Measurements from ENCODE around the gene SH3RF3. TPM values are rescaled to one million over a fixed set of nuclear protein-coding genes. Genes with fewer than 3 reads are reported as not detected.

Gene SH3RF3
- total and polyA plus RNA-seq, 2 of the 13 experiments (the other 11 are each of a cell fraction or from before 2014, with no cell fraction given) = 0.04 TPM; not detected in 1

DNA sequence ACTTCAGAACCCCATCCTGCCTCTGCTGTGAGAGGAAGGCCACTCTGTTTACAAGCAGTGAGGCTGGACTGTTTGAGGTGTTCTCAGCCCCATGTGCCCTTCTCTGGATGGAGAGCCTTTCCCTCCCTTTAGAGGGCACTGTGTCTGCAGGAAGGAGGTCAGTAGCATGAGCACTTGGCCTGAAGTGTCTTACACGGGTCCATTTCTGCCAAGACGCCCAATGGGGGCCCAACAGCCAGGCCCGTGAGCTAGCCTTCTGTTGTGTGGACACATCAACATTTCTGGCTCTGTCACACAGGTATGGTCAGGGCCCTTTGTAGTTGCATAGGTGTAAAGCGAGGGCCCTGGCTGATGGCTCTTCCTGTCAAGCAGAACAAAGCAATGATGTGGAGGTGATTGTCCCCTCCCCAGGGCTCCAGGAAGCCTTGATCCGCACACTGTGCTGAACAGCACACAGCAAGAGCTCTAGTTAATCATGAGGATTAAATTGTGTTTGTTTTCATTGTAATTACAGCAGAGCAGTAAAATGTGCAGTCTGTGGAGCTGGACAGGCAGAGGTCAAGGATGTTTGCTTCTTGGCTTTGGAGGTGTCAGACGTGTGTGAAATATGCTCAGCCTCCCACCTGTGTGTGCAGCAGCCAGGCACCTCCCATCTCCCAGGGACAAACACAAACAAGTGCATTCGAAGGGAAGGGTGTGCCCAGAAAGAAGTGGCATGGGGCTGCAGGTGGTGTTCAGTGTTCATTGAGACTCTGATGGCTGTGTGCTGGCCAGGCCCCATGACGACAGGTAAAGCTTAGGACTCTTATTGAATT lies 132.1 kb downstream of the SH3RF3 start:
- H3K27me3 ChIP-seq (ENCODE audit: control insufficient read depth in 1 of 2, insufficient read depth in 2 of 2, low read length in 2 of 2) = peaks cover 0 to 26% of the 10 kb centered on the region in 2 experiments; a peak in 2 of 5 replicates
- intact Hi-C loops (cut with micrococcal nuclease; ENCODE audit: unreplicated experiment) (no loop called here), in situ Hi-C loops (cut with HindIII; ENCODE audit: extremely low pct_ligation_motif_present, low pct_unique_long_range_greater_than_20kb) (no loop called here)
- DNase-seq (ENCODE audit: low spot score) = peak; percentile 23
- TF ChIP-seq STAG1 (CRISPR knock-in tag; IDR thresholded peaks at IDR 0.05) = peak; percentile 43
- TF ChIP-seq, protein P1, sequence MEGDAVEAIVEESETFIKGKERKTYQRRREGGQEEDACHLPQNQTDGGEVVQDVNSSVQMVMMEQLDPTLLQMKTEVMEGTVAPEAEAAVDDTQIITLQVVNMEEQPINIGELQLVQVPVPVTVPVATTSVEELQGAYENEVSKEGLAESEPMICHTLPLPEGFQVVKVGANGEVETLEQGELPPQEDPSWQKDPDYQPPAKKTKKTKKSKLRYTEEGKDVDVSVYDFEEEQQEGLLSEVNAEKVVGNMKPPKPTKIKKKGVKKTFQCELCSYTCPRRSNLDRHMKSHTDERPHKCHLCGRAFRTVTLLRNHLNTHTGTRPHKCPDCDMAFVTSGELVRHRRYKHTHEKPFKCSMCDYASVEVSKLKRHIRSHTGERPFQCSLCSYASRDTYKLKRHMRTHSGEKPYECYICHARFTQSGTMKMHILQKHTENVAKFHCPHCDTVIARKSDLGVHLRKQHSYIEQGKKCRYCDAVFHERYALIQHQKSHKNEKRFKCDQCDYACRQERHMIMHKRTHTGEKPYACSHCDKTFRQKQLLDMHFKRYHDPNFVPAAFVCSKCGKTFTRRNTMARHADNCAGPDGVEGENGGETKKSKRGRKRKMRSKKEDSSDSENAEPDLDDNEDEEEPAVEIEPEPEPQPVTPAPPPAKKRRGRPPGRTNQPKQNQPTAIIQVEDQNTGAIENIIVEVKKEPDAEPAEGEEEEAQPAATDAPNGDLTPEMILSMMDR (CRISPR knock-in tag; IDR thresholded peaks at IDR 0.05) = peak; percentile 59
- TF ChIP-seq SNAPC2 (CRISPR knock-in tag; IDR thresholded peaks at IDR 0.05) = no peak
- no peaks in the 10 kb centered on the region for H3K9me3 ChIP-seq (ENCODE audit: low read length)
- FAIRE-seq = no peak
- peaks cover 14% of the 10 kb centered on the region for H3K4me1 ChIP-seq (ENCODE audit: insufficient read depth, low read length)
- POLR2A ChIA-PET = no interaction called here
- H3K27ac ChIP-seq (ENCODE audit: extremely low read length, insufficient read depth, low read length) = no peak overlapping the region
- BruUV-seq (replicated peaks) = no TSS peak
- no peak overlapping the region for H2AFZ ChIP-seq (ENCODE audit: low read length)
- ATAC-seq = peak; percentile 76
- 34% methylated on average over 5 of the region's 8 CpGs for WGBS (ENCODE audit: low lambda C conversion rate)
- no peaks in the 10 kb centered on the region for H3K79me2 ChIP-seq (ENCODE audit: insufficient read depth, low read length)
- CTCF ChIA-PET (ENCODE audit: low intra/inter-chr PET ratio, low total read pairs) = no interaction called here
- H3K36me3 ChIP-seq (replicated peaks in 1 of 2; ENCODE audit: control insufficient read depth in 1 of 2, insufficient read depth in 2 of 2, low read length in 2 of 2) = no peaks in the 10 kb centered on the region
- H3K4me2 ChIP-seq (ENCODE audit: low read depth, low read length) = no peak overlapping the region
- H3K9ac ChIP-seq (ENCODE audit: insufficient read depth, low read depth, low read length) = no peak overlapping the region
- no peak overlapping the region for H3K4me3 ChIP-seq (replicated peaks in 1 of 3; ENCODE audit: insufficient read depth in 1 of 3, low read depth in 2 of 3, low read length in 3 of 3)
- no peaks in the 10 kb centered on the region for H4K20me1 ChIP-seq (ENCODE audit: insufficient read depth, low read length)

DNA sequence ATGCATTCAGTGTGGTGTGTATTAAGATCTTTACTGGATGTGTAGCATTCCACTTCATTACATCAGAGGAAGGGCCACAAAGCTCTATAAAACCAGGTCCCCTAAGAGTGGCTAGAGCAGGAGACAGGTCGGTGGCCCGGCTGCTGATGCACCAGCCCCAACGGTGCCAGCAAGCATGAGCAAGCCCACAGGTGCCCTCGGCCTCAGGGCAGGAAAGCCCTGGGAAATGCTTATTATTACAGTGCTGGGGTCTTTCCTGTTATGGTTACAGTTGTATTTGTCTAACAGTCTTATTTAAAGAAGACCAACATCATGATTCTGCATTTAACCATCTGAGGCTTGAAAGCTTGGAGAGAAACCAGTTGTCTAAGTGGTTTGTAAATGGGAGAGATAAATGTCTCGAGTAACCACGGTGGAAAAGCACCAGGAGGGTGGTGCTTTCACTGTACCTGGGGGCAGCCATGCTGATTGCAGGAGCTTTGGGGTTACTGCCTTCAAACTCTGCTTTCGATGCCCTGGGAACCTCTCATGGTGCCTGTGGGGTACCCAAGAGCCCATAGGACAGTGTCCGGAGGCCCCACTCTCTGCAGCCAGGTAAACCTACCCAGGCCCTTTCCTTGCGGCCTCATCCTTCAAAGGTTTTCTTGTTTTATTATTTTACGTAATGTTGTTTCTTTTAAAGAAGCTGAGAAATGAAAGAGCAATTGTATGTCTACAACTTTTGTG lies 133.1 kb downstream of the SH3RF3 start:
- no peak overlapping the region for H3K27ac ChIP-seq (ENCODE audit: extremely low read length, insufficient read depth, low read length)
- no peaks in the 10 kb centered on the region for H3K9me3 ChIP-seq (ENCODE audit: low read length)
- no peak overlapping the region for H3K4me2 ChIP-seq (ENCODE audit: low read depth, low read length)
- DNase-seq (ENCODE audit: low spot score) (no peak), FAIRE-seq (no peak), ATAC-seq (no peak)
- H3K4me3 ChIP-seq (replicated peaks in 1 of 3; ENCODE audit: insufficient read depth in 1 of 3, low read depth in 2 of 3, low read length in 3 of 3) = no peak overlapping the region
- H2AFZ ChIP-seq (ENCODE audit: low read length) = no peak overlapping the region
- no peaks in the 10 kb centered on the region for H3K79me2 ChIP-seq (ENCODE audit: insufficient read depth, low read length)
- no peaks in the 10 kb centered on the region for H4K20me1 ChIP-seq (ENCODE audit: insufficient read depth, low read length)
- in situ Hi-C loops (cut with HindIII; ENCODE audit: extremely low pct_ligation_motif_present, low pct_unique_long_range_greater_than_20kb) (no loop called here), intact Hi-C loops (cut with micrococcal nuclease; ENCODE audit: unreplicated experiment) (no loop called here)
- ChIA-PET CTCF (ENCODE audit: low intra/inter-chr PET ratio, low total read pairs) (no interaction called here), POLR2A (no interaction called here)
- H3K4me1 ChIP-seq (ENCODE audit: insufficient read depth, low read length) = peaks cover 24% of the 10 kb centered on the region
- no peak overlapping the region for H3K9ac ChIP-seq (ENCODE audit: insufficient read depth, low read depth, low read length)
- WGBS (ENCODE audit: low lambda C conversion rate) = 61% methylated on average over 10 of the region's 10 CpGs
- no peaks in the 10 kb centered on the region for H3K36me3 ChIP-seq (replicated peaks in 1 of 2; ENCODE audit: control insufficient read depth in 1 of 2, insufficient read depth in 2 of 2, low read length in 2 of 2)
- peaks cover 0 to 17% of the 10 kb centered on the region in 2 experiments; a peak in 2 of 5 replicates for H3K27me3 ChIP-seq (ENCODE audit: control insufficient read depth in 1 of 2, insufficient read depth in 2 of 2, low read length in 2 of 2)
- no TSS peak for BruUV-seq (replicated peaks)
- TF ChIP-seq GLI4 (CRISPR knock-in tag; IDR thresholded peaks at IDR 0.05; ENCODE audit: borderline replicate concordance) (no peak), SOX6 (IDR thresholded peaks at IDR 0.05) (no peak), SOX6 (CRISPR knock-in tag; IDR thresholded peaks at IDR 0.05) (no peak), PHB2 (IDR thresholded peaks at IDR 0.05; ENCODE audit: partially characterized antibody) (no peak), EED (CRISPR knock-in tag; IDR thresholded peaks at IDR 0.05) (no peak), PHF20 (CRISPR knock-in tag; IDR thresholded peaks at IDR 0.05) (no peak), SMARCE1 (IDR thresholded peaks at IDR 0.05; ENCODE audit: borderline replicate concordance) (no peak), IKZF1 (IDR thresholded peaks at IDR 0.05) (no peak), ZNF530 (CRISPR knock-in tag; IDR thresholded peaks at IDR 0.05; ENCODE audit: low read depth) (no peak), POLR2G (IDR thresholded peaks at IDR 0.05; ENCODE audit: low read depth, low read length) (no peak)
- TF ChIP-seq, protein P2, sequence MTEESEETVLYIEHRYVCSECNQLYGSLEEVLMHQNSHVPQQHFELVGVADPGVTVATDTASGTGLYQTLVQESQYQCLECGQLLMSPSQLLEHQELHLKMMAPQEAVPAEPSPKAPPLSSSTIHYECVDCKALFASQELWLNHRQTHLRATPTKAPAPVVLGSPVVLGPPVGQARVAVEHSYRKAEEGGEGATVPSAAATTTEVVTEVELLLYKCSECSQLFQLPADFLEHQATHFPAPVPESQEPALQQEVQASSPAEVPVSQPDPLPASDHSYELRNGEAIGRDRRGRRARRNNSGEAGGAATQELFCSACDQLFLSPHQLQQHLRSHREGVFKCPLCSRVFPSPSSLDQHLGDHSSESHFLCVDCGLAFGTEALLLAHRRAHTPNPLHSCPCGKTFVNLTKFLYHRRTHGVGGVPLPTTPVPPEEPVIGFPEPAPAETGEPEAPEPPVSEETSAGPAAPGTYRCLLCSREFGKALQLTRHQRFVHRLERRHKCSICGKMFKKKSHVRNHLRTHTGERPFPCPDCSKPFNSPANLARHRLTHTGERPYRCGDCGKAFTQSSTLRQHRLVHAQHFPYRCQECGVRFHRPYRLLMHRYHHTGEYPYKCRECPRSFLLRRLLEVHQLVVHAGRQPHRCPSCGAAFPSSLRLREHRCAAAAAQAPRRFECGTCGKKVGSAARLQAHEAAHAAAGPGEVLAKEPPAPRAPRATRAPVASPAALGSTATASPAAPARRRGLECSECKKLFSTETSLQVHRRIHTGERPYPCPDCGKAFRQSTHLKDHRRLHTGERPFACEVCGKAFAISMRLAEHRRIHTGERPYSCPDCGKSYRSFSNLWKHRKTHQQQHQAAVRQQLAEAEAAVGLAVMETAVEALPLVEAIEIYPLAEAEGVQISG (CRISPR knock-in tag; IDR thresholded peaks at IDR 0.05) = no peak
